HL-60 (cell line): ENCODE results near the gene NNMT.

Experiments
- DNase-seq, 2 experiments: peaks; one replicate each; pipeline ENCODE4 v3.0.0-alpha.2; 2010 to 2020; ENCODE audit warnings: low read depth in 1 of 2, low spot score in 1 of 2
- H3K27ac ChIP-seq: fragments of 250-450 bp; sonication (Bioruptor Pico); replicated peaks from 2 replicates; pipeline ENCODE4 v1.5.1; 2020; ENCODE audit warnings: mild to moderate bottlenecking, moderate library complexity
- H3K27me3 ChIP-seq: fragments of 250-450 bp; sonication (Bioruptor Pico); 2 replicates; pipeline ENCODE4 v1.5.1; 2021; ENCODE audit warnings: mild to moderate bottlenecking, moderate library complexity; ENCODE audit not compliant: insufficient read depth, poor library complexity, severe bottlenecking
- H3K4me3 ChIP-seq: replicated peaks from 2 replicates; pipeline ENCODE4 v1.5.1; 2011; ENCODE audit warnings: mild to moderate bottlenecking, control low read depth, low read length; ENCODE audit not compliant: insufficient read depth
- CTCF ChIP-seq: IDR thresholded peaks from one replicate; pipeline ENCODE4 v1.5.1; 2011; ENCODE audit warnings: low read length, control low read depth, inconsistent platforms; ENCODE audit not compliant: insufficient read depth
- GABPA ChIP-seq: IDR thresholded peaks from 2 replicates; pipeline ENCODE4 v1.6.1; 2012; ENCODE audit warnings: low read depth
- POLR2AphosphoS5 ChIP-seq: IDR thresholded peaks from 2 replicates; pipeline ENCODE4 v1.6.1; 2012; ENCODE audit warnings: low read depth
- REST ChIP-seq: IDR thresholded peaks from 2 replicates; pipeline ENCODE4 v1.6.1; 2012; ENCODE audit warnings: low read depth; ENCODE audit not compliant: insufficient replicate concordance
- SPI1 ChIP-seq: IDR thresholded peaks from 2 replicates; pipeline ENCODE4 v1.6.1; 2012; ENCODE audit warnings: low read depth, mild to moderate bottlenecking, borderline replicate concordance

Gene NNMT

DNA sequence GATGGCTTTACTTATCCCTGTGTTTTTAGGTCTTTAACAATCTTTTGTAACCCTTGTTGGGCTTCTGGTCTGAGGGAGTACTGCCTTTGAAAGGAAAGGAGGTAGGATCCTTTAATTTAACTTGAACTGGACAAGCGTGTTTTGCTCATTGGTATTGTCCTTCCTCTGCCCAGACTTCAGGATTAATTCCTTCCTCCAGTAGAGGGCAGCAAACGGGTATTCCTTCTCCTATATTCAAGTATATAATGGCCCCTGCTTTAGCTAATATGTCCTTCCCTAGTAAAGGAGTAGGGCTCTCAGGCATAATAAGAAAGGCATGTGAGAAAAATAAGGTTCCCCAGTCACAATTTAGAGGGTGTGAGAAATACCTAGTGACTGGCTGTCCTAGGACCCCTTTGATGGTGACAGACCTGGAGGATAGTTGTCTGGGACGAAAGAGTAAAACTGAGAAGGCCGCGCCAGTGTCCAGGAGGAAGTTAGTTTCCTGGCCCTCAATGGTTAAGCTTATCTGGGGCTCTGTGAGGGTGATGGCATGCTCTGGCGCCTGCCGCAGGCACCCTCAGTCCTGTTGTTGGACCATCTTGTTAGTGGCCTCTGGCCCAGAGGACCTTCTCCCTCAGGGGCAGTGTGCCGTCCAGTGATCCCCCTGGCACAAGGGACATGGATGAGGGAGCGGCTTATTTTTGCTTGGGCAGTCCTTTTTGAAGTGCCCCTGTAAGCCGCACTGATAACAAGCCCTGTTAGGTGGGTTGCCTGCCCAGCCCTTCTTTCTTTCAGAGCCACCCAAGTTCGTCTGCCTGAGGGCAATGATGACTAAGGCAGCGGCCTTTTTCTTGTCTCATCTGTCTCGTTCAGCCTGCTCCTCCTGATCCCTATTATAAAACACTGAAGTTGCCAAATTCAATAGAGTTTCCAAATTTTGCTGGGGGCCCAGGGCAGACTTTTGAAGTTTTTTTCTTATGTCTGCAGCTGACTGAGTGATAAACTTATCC, 52.3 kb downstream of the NNMT start:
- Histone ChIP-seq H3K27ac (no peak overlapping the region), H3K4me3 (no peak overlapping the region), H3K27me3 (no peaks in the 10 kb centered on the region)
- TF ChIP-seq CTCF (peak; percentile 16), GABPA (no peak)
- peak in 1 of 2 experiments; percentile 55 for DNase-seq

DNA sequence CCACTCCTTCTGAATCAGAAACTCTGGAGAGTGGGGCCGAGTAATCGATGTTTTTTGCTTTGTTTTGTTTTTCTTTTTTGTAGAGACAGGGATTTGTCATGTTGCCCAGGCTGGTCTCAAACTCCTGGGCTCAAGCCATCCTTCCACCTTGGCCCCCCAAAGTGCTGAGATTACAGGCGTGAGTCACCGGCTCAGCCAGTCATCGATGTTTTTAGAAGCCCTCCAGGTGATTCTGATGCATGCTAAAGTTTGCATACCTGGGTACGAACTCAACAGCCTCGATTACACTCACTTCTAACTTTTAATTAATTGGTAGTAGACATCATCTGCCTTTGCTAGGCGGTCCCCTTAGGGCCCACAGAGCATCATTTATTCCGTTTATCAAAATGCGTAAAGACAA, 53.8 kb downstream of the NNMT start:
- H3K27me3 ChIP-seq = no peaks in the 10 kb centered on the region
- no peak for DNase-seq
- H3K27ac ChIP-seq = no peak overlapping the region
- H3K4me3 ChIP-seq = no peak overlapping the region
- TF ChIP-seq SPI1 = no peak
- no peak for TF ChIP-seq CTCF
- no peak for TF ChIP-seq GABPA
- no peak for TF ChIP-seq POLR2AphosphoS5

DNA sequence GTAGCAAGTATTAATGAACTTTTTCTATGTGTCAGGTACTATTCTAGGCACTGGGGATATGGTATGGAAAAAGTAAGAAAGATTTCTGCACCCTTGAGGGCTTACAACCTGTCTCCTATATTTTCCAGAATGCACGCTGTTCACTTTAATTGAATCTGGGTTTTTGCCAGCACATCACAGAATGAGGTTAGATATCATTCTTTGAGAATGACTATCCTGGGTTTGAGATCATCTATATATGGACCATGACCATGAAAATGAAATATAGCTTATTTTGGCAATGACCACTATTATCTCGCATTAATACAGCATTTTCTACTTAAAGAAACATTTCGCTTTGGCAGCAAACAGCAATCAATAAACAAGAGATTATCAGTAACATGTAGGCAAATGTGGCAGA, 57.2 kb downstream of the NNMT start:
- Histone ChIP-seq H3K27me3 (no peaks in the 10 kb centered on the region), H3K4me3 (no peak overlapping the region), H3K27ac (no peak overlapping the region)
- no peak for DNase-seq
- TF ChIP-seq GABPA (no peak), POLR2AphosphoS5 (no peak), SPI1 (no peak), REST (no peak), CTCF (no peak)

- no peak for TF ChIP-seq CTCF
- TF ChIP-seq GABPA = no peak
- no peak for TF ChIP-seq POLR2AphosphoS5
- TF ChIP-seq REST = no peak
- TF ChIP-seq SPI1 = no peak
- Histone ChIP-seq H3K27me3 (no peaks in the 10 kb centered on the region), H3K27ac (no peak overlapping the region)
Observed at GRCh38 chr11:114354076-114354475, 57.9 kb downstream of the NNMT start.

More at GRCh38 chr11:114354076-114354475, 57.9 kb downstream of the NNMT start:
- no peak overlapping the region for H3K4me3 ChIP-seq
- DNase-seq = no peak
